Peyer's patch (tissue), 4 donors: ENCODE measurements around the gene CPT1B.

Experiments
- CTCF ChIP-seq, 6 experiments: fragments of 450-650 bp in 4 of 6; fragments of 200-600 bp in 2 of 6; sonication (generic) in 1 of 6; IDR thresholded peaks; one replicate each; pipeline ENCODE4 v1.5.1; 2017 to 2019; ENCODE audit warnings: antibody characterized with exemption in 6 of 6, mild to moderate bottlenecking in 3 of 6, moderate library complexity in 1 of 6
- POLR2A ChIP-seq, 2 donors: fragments of 450-650 bp; IDR thresholded peaks; one replicate each; pipeline ENCODE4 v1.5.1; 2017; ENCODE audit warnings: antibody characterized with exemption in 2 of 2, mild to moderate bottlenecking in 2 of 2, moderate library complexity in 2 of 2

GRCh38 chr22:50532824-50533796, 45.1 kb downstream of the CPT1B start:
- TF ChIP-seq POLR2A (IDR thresholded peaks at IDR 0.05), result no peak
- TF ChIP-seq CTCF (IDR thresholded peaks at IDR 0.05), result no peak
